Erythroblast (primary cell): ENCODE measurements around the gene SAE1.

ENCODE experiments used
- GATA1 ChIP-seq: IDR thresholded peaks from 2 replicates; pipeline ENCODE4 v1.6.1; 2011; ENCODE audit warnings: low read depth, mild to moderate bottlenecking, control low read depth, low read length, moderate library complexity
- POLR2A ChIP-seq: IDR thresholded peaks from 2 replicates; pipeline ENCODE4 v1.6.1; 2011; ENCODE audit warnings: mild to moderate bottlenecking, low read length

DNA sequence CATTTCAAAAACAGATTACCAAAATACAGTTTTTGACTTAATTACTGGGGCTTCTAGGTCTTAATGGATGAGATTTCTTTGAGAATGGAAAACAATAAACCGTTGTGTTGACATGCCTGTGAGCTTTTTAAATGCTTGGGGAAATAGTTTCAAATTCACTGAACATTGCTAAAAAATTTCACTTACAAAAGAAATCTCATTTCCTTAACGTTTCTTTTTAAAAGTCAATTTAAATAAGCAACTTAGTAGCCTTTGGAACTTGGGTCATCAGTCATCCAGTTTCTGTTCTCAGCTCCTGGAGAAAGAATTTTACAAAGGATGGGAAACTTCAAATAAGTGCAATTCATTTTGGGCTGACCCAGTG lies 21.5 kb upstream of the SAE1 start:
- TF ChIP-seq POLR2A (no peak), GATA1 (no peak)
